Spleen (tissue), 11 donors: ENCODE results near the gene AHSP. TPM values are rescaled to one million over a fixed set of nuclear protein-coding genes. Genes with fewer than 3 reads are reported as not detected.

Source experiments
- DNase-seq: peaks from one replicate; pipeline ENCODE4 v3.0.0-alpha.2; 2020
- H3K27ac ChIP-seq, 8 donors: fragments of 200-600 bp; sonication (generic) in 7 of 8; 1 replicate in 4 of 8; 2 replicates in 4 of 8; pipeline versions ENCODE4 v1.5.0 to v1.8.0; 2016 to 2021; ENCODE audit warnings: inconsistent platforms in 4 of 8, mild to moderate bottlenecking in 4 of 8, moderate library complexity in 1 of 8
- H3K27me3 ChIP-seq, 7 donors: fragments of 200-600 bp; sonication (generic) in 6 of 7; replicated peaks in 1 of 7; 1 replicate in 4 of 7; 2 replicates in 3 of 7; pipeline versions ENCODE4 v1.5.0 to v1.8.0; 2016 to 2021; ENCODE audit warnings: inconsistent platforms in 3 of 7, mild to moderate bottlenecking in 1 of 7
- H3K36me3 ChIP-seq, 6 donors: fragments of 200-600 bp; sonication (generic) in 5 of 6; 1 replicate in 4 of 6; 2 replicates in 2 of 6; pipeline versions ENCODE4 v1.5.0 to v1.8.0; 2016 to 2021; ENCODE audit warnings: inconsistent platforms in 2 of 6
- H3K4me1 ChIP-seq, 6 donors: fragments of 200-600 bp; sonication (generic) in 5 of 6; 1 replicate in 3 of 6; 2 replicates in 3 of 6; pipeline versions ENCODE4 v1.5.0 to v1.8.0; 2016 to 2021; ENCODE audit warnings: inconsistent platforms in 3 of 6
- H3K4me3 ChIP-seq, 8 donors: fragments of 200-600 bp; sonication (generic) in 7 of 8; 1 replicate in 4 of 8; 2 replicates in 4 of 8; pipeline versions ENCODE4 v1.5.0 to v1.8.0; 2016 to 2021; ENCODE audit warnings: inconsistent platforms in 4 of 8, mild to moderate bottlenecking in 4 of 8, moderate library complexity in 2 of 8
- H3K9me3 ChIP-seq, 8 donors: fragments of 200-600 bp; sonication (generic) in 7 of 8; 1 replicate in 4 of 8; 2 replicates in 4 of 8; pipeline versions ENCODE4 v1.5.0 to v1.8.0; 2016 to 2021; ENCODE audit warnings: inconsistent platforms in 4 of 8
- POLR2A ChIP-seq, 3 donors: fragments of 450-650 bp; IDR thresholded peaks; one replicate each; pipeline ENCODE4 v1.5.1; 2017; ENCODE audit warnings: antibody characterized with exemption in 3 of 3, mild to moderate bottlenecking in 1 of 3
- POLR2AphosphoS5 ChIP-seq, 3 donors: sonication (generic); formaldehyde crosslinking; IDR thresholded peaks; one replicate each; pipeline ENCODE4 v1.5.1; 2017; ENCODE audit warnings: antibody characterized with exemption in 3 of 3
- WGBS, 5 donors: extraction: QIAGEN DNeasy Blood & Tissue Kit in 3 of 5; methylation state at CpG; one replicate each; pipeline versions ENCODE4 v1.1.5 to v1.1.7; 2013 to 2018; 5-methylcytosine and 5-hydroxymethylcytosine counted together
- intact Hi-C: fragments of 100-400 bp; cut with DNase I; formaldehyde crosslinking; loops from one replicate; pipeline ENCODE4 v1.15.0; 2023; ENCODE audit warnings: low total_unique reads
- polyA plus RNA-seq, 3 donors: library from polyadenylated mRNA; stranded (reverse); fragments of 200-250 nt; gene quantifications; one replicate each; pipeline ENCODE4 v1.2.1, GENCODE V29; 2013
- total RNA-seq, 7 donors: library from RNA; depleted of rRNA in 3 of 7; stranded (reverse); fragments of >200 nt in 3 of 7; fragmentation: NEBNext Ultra II Directional in 4 of 7; extraction: Animal tissue kit (Norgen Biotek cat#: 25700) in 4 of 7; gene quantifications; one replicate each; pipeline versions ENCODE4 v1.1.0 to v1.2.1, GENCODE V29; 2016 to 2021
- TF ChIP-seq, protein P1 (sequence below), 11 experiments: fragments of 200-600 bp in 7 of 11; fragments of 450-650 bp in 4 of 11; sonication (generic) in 4 of 11; IDR thresholded peaks in 8 of 11; conservative IDR thresholded peaks in 3 of 11; 1 replicate in 7 of 11; 2 replicates in 4 of 11; pipeline versions ENCODE4 v1.4.0 to v1.8.0; 2016 to 2021; ENCODE audit warnings: antibody characterized with exemption in 11 of 11, inconsistent platforms in 4 of 11, mild to moderate bottlenecking in 1 of 11
- donor health status: healthy with polysubstance abuse.
- donor health status: DM: no; HTN: no; CAD: no; lungs with moderate emphysema.
- donor health status: DM: no; HTN: no; CAD: no.
- donor health status: Bipolar disorder and iron deficiency.
- donor health status: healthy.
- donor health status: DM: no; HTN: no; CAD: no.
- donor health status: DM: yes; HTN: yes; CAD: no.

AHSP gene
- total and polyA plus RNA-seq, 10 donors: 0.76 to 94.3 (median 3.4) TPM

DNA sequence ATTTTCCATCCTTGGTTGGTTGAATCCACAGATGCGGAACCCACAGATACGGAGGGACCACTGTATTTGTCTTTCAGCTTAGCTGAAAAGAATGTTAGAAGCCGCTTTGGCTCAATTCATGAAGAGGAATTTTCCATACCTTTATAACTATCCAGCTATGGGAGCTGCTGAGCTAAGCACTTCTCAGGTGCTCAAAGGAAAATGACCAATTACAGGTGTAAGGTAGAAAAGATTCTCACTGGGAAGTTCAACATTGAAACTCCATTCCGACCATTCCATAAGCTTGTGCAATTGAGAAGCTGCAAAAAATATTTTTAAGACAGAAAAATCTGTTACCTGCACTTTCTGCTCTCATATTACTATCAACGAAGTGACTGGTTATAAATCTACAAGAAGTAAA lies 2.7 kb downstream of the AHSP start:
- DNase-seq: no peak
- H3K36me3 ChIP-seq: no peaks in the 10 kb centered on the region
- 83 to 88% (median 86%) methylated on average over 5 of the region's 5 CpGs for WGBS, 5 donors
- H3K27ac ChIP-seq: no peak overlapping the region
- intact Hi-C loops: no loop called here
- H3K27me3 ChIP-seq: peaks cover 0 to 90% (median 32%) of the 10 kb centered on the region in 7 donors
- H3K4me1 ChIP-seq: peaks cover 0 to 21% (median 7%) of the 10 kb centered on the region in 6 donors
- no peak for TF ChIP-seq POLR2AphosphoS5 (IDR thresholded peaks at IDR 0.05)
- TF ChIP-seq, protein P1, sequence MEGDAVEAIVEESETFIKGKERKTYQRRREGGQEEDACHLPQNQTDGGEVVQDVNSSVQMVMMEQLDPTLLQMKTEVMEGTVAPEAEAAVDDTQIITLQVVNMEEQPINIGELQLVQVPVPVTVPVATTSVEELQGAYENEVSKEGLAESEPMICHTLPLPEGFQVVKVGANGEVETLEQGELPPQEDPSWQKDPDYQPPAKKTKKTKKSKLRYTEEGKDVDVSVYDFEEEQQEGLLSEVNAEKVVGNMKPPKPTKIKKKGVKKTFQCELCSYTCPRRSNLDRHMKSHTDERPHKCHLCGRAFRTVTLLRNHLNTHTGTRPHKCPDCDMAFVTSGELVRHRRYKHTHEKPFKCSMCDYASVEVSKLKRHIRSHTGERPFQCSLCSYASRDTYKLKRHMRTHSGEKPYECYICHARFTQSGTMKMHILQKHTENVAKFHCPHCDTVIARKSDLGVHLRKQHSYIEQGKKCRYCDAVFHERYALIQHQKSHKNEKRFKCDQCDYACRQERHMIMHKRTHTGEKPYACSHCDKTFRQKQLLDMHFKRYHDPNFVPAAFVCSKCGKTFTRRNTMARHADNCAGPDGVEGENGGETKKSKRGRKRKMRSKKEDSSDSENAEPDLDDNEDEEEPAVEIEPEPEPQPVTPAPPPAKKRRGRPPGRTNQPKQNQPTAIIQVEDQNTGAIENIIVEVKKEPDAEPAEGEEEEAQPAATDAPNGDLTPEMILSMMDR (IDR thresholded peaks at IDR 0.05 in 8 of 11, conservative IDR thresholded peaks at IDR 0.05 in 3 of 11): no peak
- TF ChIP-seq POLR2A (IDR thresholded peaks at IDR 0.05): no peak
- H3K9me3 ChIP-seq: no peaks in the 10 kb centered on the region
- no peak overlapping the region for H3K4me3 ChIP-seq

DNA sequence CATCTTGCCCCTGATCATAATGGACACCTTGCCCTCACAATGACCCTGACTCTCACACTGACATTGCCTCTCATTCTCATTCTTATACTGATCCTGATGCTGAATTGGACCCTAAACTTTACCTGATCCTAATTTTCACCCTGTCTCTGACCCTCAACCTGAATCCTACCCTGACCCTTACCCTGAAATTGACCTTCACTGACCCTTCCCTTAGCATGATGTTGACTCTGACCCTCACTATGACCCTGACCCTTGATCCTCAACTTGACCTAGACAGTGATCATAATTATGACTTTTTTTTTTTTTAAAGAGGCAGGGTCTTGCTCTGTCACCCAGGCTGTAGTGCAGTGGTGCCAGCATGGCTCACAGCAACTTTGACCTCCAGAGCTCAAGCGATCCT lies 3.4 kb downstream of the AHSP start:
- Histone ChIP-seq H3K36me3 (no peaks in the 10 kb centered on the region), H3K9me3 (no peaks in the 10 kb centered on the region), H3K4me3 (no peak overlapping the region), H3K27me3 (peaks cover 0 to 97% (median 32%) of the 10 kb centered on the region in 7 donors), H3K27ac (no peak overlapping the region), H3K4me1 (peaks cover 0 to 21% (median 7%) of the 10 kb centered on the region in 6 donors)
- no peak for DNase-seq
- 85 to 92% (median 87%) methylated on average over 1 of the region's 1 CpG for WGBS, 5 donors
- intact Hi-C loops: no loop called here
- no peak for TF ChIP-seq POLR2AphosphoS5 (IDR thresholded peaks at IDR 0.05)
- no peak for TF ChIP-seq POLR2A (IDR thresholded peaks at IDR 0.05)
- TF ChIP-seq, protein P1 (IDR thresholded peaks at IDR 0.05 in 8 of 11, conservative IDR thresholded peaks at IDR 0.05 in 3 of 11): no peak

DNA sequence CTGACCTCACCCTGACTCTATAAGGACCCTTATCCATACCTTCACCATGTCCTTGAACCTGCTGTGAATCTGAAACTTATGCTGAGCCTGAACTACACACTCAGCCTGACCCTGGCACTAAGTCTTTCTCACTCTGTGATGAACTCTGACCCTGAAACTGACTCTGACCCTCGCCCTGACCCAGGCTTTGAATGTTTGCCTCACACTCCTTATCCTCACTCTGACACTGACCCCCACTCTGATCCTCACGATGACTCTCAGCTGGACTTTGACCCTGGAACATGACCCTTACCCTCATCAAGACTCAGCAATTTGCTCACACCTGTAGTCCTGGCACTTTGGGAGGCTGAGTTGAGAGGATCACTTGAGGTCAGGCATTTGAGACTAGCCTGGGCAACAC lies 4.4 kb downstream of the AHSP start:
- intact Hi-C loops: no loop called here
- TF ChIP-seq POLR2A (IDR thresholded peaks at IDR 0.05): no peak
- TF ChIP-seq, protein P1 (IDR thresholded peaks at IDR 0.05 in 8 of 11, conservative IDR thresholded peaks at IDR 0.05 in 3 of 11): no peak
- no peak for TF ChIP-seq POLR2AphosphoS5 (IDR thresholded peaks at IDR 0.05)

DNA sequence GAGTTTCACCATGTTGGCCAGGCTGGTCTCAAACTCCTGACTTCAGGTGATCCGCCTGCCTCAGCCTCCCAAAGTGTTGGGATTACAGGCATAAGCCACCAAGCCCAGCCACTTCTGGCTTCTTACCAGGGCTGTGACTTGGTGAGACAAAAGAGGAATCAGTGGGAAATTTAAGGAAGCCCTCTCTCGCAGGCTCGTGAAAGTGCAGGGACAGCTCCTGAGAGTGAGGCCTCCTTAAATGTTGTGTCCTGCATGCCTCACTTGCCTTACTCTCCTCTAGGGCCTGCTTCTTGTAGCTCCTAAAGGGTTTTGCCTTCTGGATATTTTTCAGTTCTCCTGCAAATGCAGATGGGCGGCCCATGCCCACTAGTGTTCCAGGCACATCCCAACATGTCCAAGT lies 5.2 kb downstream of the AHSP start:
- TF ChIP-seq POLR2A (IDR thresholded peaks at IDR 0.05): no peak
- TF ChIP-seq, protein P1 (IDR thresholded peaks at IDR 0.05 in 8 of 11, conservative IDR thresholded peaks at IDR 0.05 in 3 of 11): no peak
- TF ChIP-seq POLR2AphosphoS5 (IDR thresholded peaks at IDR 0.05): no peak
- 68 to 87% (median 82%) methylated on average over 4 of the region's 4 CpGs for WGBS, 5 donors
- intact Hi-C loops: no loop called here
- Histone ChIP-seq H3K27ac (no peak overlapping the region), H3K4me3 (no peak overlapping the region), H3K4me1 (peaks cover 0 to 26% (median 14%) of the 10 kb centered on the region in 6 donors), H3K9me3 (no peaks in the 10 kb centered on the region), H3K36me3 (no peaks in the 10 kb centered on the region), H3K27me3 (peaks cover 0 to 99% (median 44%) of the 10 kb centered on the region in 7 donors)
- no peak for DNase-seq

More for the DNA sequence above, 4.4 kb downstream of the AHSP start:
- DNase-seq: no peak
- H3K36me3 ChIP-seq: no peaks in the 10 kb centered on the region
- no peak overlapping the region for H3K4me3 ChIP-seq
- WGBS, 5 donors: 67 to 76% (median 68%) methylated on average over 2 of the region's 2 CpGs
- H3K27me3 ChIP-seq: peaks cover 0 to 99% (median 36%) of the 10 kb centered on the region in 7 donors
- H3K9me3 ChIP-seq: no peaks in the 10 kb centered on the region
- no peak overlapping the region for H3K27ac ChIP-seq
- peaks cover 0 to 21% (median 8%) of the 10 kb centered on the region in 6 donors for H3K4me1 ChIP-seq
